Measurements from ENCODE around the gene PDE7B.

- no peak for TF ChIP-seq GATA2 (IDR thresholded peaks at IDR 0.05; ENCODE audit: low read depth, low read length)
- TF ChIP-seq GATA3 (IDR thresholded peaks at IDR 0.05; ENCODE audit: low read depth, low read length): no peak
Observed at GRCh38 chr6:136073216-136073615, 221.7 kb downstream of the PDE7B start.
